Ishikawa (cell line): ENCODE measurements around the gene NLGN4X.

ENCODE experiments used
- CEBPB ChIP-seq: IDR thresholded peaks from 2 replicates; pipeline ENCODE4 v1.6.1; 2012
- CREB1 ChIP-seq: IDR thresholded peaks from 2 replicates; pipeline ENCODE4 v1.6.1; 2012; ENCODE audit warnings: low read depth
- EGR1 ChIP-seq: IDR thresholded peaks from 2 replicates; pipeline ENCODE4 v1.6.1; 2012
- EP300 ChIP-seq: IDR thresholded peaks from 2 replicates; pipeline ENCODE4 v1.6.1; 2012; ENCODE audit warnings: borderline replicate concordance
- FOXM1 ChIP-seq: IDR thresholded peaks from 2 replicates; pipeline ENCODE4 v1.6.1; 2012; ENCODE audit warnings: low read depth, borderline replicate concordance
- NFIC ChIP-seq: IDR thresholded peaks from 2 replicates; pipeline ENCODE4 v1.6.1; 2012
- RAD21 ChIP-seq: IDR thresholded peaks from 2 replicates; pipeline ENCODE4 v1.6.1; 2012; ENCODE audit warnings: low read depth
- TAF1 ChIP-seq: IDR thresholded peaks from 2 replicates; pipeline ENCODE4 v1.6.1; 2012; ENCODE audit warnings: low read depth, mild to moderate bottlenecking
- TCF12 ChIP-seq: IDR thresholded peaks from 2 replicates; pipeline ENCODE4 v1.6.1; 2012; ENCODE audit warnings: low read depth
- TEAD4 ChIP-seq: IDR thresholded peaks from 2 replicates; pipeline ENCODE4 v1.6.1; 2012
- YY1 ChIP-seq: IDR thresholded peaks from 2 replicates; pipeline ENCODE4 v1.6.1; 2012; ENCODE audit warnings: low read depth
- ZBTB7A ChIP-seq: IDR thresholded peaks from 2 replicates; pipeline ENCODE4 v1.6.1; 2012; ENCODE audit warnings: low read depth
- TF ChIP-seq, protein P1 (sequence below): IDR thresholded peaks from 2 replicates; pipeline ENCODE4 v1.6.1; 2012
- TF ChIP-seq, protein P2 (sequence below): IDR thresholded peaks from 2 replicates; pipeline ENCODE4 v1.6.1; 2012; ENCODE audit warnings: low read depth, mild to moderate bottlenecking
- TF ChIP-seq, protein P3 (sequence below): IDR thresholded peaks from 2 replicates; pipeline ENCODE4 v1.6.1; 2012

Gene NLGN4X

DNA sequence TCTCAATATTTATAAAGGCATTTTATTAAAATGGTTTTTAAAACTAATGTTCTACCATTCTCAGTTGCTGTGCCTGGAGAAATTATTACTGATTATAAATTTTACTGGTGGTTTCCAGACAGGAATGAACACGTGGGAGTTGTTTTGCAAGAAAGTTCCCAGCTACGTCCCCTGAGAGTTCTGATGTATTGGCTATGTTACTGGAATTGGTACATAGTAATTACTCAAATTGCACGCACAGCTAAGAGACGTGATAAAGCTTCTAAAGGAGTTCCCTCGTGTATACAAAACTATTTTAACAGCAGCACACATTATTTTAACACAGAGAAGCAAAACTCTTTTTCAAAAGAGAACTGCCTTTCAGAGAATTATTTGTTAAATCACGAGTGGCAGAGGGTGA, 292.2 kb downstream of the NLGN4X start:
- no peak for TF ChIP-seq TCF12
- no peak for TF ChIP-seq CREB1
- TF ChIP-seq RAD21, result no peak
- no peak for TF ChIP-seq EGR1
- TF ChIP-seq, protein P1, sequence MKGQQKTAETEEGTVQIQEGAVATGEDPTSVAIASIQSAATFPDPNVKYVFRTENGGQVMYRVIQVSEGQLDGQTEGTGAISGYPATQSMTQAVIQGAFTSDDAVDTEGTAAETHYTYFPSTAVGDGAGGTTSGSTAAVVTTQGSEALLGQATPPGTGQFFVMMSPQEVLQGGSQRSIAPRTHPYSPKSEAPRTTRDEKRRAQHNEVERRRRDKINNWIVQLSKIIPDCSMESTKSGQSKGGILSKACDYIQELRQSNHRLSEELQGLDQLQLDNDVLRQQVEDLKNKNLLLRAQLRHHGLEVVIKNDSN, result no peak
- TF ChIP-seq NFIC, result no peak
- no peak for TF ChIP-seq ZBTB7A
- TF ChIP-seq YY1, result no peak
- no peak for TF ChIP-seq EP300
- no peak for TF ChIP-seq TEAD4

DNA sequence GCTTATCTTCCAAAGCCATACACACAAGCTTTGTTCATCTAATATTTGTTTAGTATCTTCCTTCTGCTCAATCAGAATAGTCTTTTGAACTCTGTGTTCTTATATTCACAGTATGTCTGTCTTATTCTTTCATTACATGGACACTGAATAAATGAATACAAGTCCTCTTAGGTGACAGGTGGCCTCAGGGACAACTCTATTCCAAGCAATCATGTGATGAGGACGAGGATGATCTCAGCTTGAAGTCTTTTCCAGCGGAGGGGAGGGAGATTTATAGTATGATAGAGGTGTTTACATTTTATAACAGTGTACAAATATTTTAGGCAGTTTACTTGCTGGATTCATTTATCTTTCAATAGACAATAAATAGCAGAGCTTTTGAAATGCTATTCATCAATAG, 300.4 kb downstream of the NLGN4X start:
- TF ChIP-seq RAD21, result no peak
- no peak for TF ChIP-seq NFIC
- no peak for TF ChIP-seq ZBTB7A
- TF ChIP-seq, protein P2, sequence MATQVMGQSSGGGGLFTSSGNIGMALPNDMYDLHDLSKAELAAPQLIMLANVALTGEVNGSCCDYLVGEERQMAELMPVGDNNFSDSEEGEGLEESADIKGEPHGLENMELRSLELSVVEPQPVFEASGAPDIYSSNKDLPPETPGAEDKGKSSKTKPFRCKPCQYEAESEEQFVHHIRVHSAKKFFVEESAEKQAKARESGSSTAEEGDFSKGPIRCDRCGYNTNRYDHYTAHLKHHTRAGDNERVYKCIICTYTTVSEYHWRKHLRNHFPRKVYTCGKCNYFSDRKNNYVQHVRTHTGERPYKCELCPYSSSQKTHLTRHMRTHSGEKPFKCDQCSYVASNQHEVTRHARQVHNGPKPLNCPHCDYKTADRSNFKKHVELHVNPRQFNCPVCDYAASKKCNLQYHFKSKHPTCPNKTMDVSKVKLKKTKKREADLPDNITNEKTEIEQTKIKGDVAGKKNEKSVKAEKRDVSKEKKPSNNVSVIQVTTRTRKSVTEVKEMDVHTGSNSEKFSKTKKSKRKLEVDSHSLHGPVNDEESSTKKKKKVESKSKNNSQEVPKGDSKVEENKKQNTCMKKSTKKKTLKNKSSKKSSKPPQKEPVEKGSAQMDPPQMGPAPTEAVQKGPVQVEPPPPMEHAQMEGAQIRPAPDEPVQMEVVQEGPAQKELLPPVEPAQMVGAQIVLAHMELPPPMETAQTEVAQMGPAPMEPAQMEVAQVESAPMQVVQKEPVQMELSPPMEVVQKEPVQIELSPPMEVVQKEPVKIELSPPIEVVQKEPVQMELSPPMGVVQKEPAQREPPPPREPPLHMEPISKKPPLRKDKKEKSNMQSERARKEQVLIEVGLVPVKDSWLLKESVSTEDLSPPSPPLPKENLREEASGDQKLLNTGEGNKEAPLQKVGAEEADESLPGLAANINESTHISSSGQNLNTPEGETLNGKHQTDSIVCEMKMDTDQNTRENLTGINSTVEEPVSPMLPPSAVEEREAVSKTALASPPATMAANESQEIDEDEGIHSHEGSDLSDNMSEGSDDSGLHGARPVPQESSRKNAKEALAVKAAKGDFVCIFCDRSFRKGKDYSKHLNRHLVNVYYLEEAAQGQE, result no peak
- no peak for TF ChIP-seq CEBPB
- no peak for TF ChIP-seq YY1
- TF ChIP-seq, protein P1, result no peak
- no peak for TF ChIP-seq TCF12
- no peak for TF ChIP-seq EGR1
- TF ChIP-seq FOXM1, result no peak
- TF ChIP-seq, protein P3, sequence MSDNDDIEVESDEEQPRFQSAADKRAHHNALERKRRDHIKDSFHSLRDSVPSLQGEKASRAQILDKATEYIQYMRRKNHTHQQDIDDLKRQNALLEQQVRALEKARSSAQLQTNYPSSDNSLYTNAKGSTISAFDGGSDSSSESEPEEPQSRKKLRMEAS, result no peak
- no peak for TF ChIP-seq EP300

DNA sequence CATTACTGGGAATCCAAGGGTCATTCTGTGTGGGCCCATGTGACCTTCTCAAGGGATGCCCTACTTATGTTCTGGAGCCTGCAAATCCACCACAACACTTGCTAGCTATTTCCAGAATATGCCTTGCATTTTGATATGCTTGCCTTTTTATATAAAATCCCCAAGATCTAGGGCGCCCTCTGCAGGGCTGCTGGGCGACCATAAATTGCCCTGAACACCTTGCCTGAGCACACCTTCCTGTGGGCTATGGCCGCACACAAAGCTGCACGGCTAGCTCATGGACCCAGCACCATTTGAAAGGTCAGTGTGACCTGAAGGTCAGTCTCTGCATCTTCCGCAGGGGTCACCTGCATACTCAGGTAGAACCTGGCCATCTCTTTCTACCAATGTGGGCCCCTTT, 311.7 kb downstream of the NLGN4X start:
- TF ChIP-seq TEAD4 (no peak), TAF1 (no peak), TCF12 (no peak), ZBTB7A (no peak), FOXM1 (no peak), EP300 (no peak), EGR1 (no peak), YY1 (no peak), NFIC (no peak), RAD21 (no peak), CEBPB (no peak), CREB1 (no peak)
- TF ChIP-seq, protein P2, result no peak
- TF ChIP-seq, protein P1, result no peak
- TF ChIP-seq, protein P3, result no peak

DNA sequence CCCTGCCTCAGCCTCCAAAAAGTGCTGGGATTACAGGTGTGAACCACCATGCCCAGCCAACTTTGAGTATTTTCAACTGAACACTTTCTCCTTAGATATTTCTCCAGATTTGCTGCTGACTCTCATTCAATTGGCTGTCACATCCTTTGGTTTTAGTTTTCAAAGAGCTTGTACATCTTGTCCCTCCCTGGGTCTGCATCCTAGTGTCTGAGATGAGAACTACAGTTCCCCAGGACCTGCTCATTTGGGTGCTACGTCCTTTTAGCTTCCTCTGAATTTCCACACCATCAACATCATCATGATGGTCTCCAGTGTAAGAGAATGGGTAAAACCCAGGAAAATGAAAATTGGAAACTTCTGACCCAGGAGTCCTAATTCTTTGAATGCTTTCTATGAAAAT, 312.9 kb downstream of the NLGN4X start:
- no peak for TF ChIP-seq RAD21

DNA sequence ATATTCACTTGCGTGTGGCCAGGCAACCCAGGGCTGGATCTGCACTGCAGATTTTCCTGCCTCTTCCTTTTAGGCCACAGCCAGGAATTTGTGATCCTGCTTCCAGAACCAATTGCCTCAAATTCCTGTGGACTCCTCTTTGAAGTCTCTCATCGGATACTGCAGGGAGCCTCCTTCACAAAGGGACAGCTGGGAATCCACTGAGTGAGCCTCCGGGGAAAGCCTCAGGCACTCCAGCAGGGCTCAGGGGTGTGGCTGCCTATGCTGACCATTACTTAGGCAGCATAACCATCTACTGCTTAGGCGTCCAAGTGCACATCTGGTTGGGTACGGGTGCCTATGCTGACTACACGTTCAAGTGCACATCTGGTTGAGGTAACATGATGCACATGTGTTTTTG, 321.5 kb downstream of the NLGN4X start:
- no peak for TF ChIP-seq CREB1
- TF ChIP-seq, protein P3, result no peak
- TF ChIP-seq YY1, result no peak
- TF ChIP-seq, protein P2, result no peak
- no peak for TF ChIP-seq FOXM1
- TF ChIP-seq EGR1, result no peak
- TF ChIP-seq RAD21, result no peak
- no peak for TF ChIP-seq TEAD4
- TF ChIP-seq, protein P1, result no peak
